Testis (tissue), 2 donors: ENCODE data around the gene GARIN1A.
"Not testable (repeated sequence)": the region's sequence is repeated elsewhere in the genome, so short reads cannot be mapped to it uniquely, and the experiment has no call there.

ENCODE experiments used
- CTCF ChIP-seq, 3 experiments: fragments of 450-650 bp in 2 of 3; fragments of 200-600 bp in 1 of 3; sonication (generic) in 1 of 3; IDR thresholded peaks; one replicate each; pipeline ENCODE4 v1.5.1; 2016 to 2019; ENCODE audit warnings: antibody characterized with exemption in 3 of 3, mild to moderate bottlenecking in 2 of 3, moderate library complexity in 1 of 3
- POLR2A ChIP-seq: fragments of 450-650 bp; IDR thresholded peaks from one replicate; pipeline ENCODE4 v1.6.1; 2017; ENCODE audit warnings: antibody characterized with exemption, mild to moderate bottlenecking, moderate library complexity

- not testable (repeated sequence) for TF ChIP-seq POLR2A; CTCF (IDR thresholded peaks at IDR 0.05)
Observed at GRCh38 chr7:128658428-128658827, 13.7 kb upstream of the GARIN1A start.
